IMR-90 (cell line): ENCODE measurements around the gene FCRL1. TPM values are rescaled to one million over a fixed set of nuclear protein-coding genes. Genes with fewer than 3 reads are reported as not detected.

Experiments used
- ATAC-seq: fragments of 200-7000 bp; cut with Tn5 transposase; 2 replicates; pipeline ENCODE4 v1.9.1; 2020; ENCODE audit warnings: low read depth, mild to moderate bottlenecking, moderate library complexity
- BruUV-seq: library from RNA; stranded (reverse); fragments of 400-500 nt; replicated peaks from 2 replicates; lab custom pipeline; 2021; lab: Mats Ljungman, UMichigan
- CTCF ChIA-PET: fragments of 300-600 bp; formaldehyde crosslinking; extraction: SDS; loops from one replicate; lab custom pipeline; 2021; ENCODE audit warnings: antibody characterized with exemption; lab: Yijun Ruan, JAX
- POLR2A ChIA-PET: fragments of 300-600 bp; sonication (Branson Sonifier 250); formaldehyde crosslinking; loops from one replicate; lab custom pipeline; 2022; ENCODE audit warnings: antibody characterized with exemption; ENCODE audit not compliant: unreplicated experiment; lab: Charles Lee
- DNase-seq: peaks from one replicate; pipeline ENCODE4 v3.0.0; 2013
- H2AFZ ChIP-seq: replicated peaks from 2 replicates; pipeline ENCODE3; 2013; ENCODE audit warnings: low read length, mild to moderate bottlenecking; ENCODE audit not compliant: poor library complexity
- H2AK5ac ChIP-seq: 2 replicates; pipeline ENCODE4 v1.6.1; 2013; ENCODE audit warnings: low read depth, low read length, inconsistent platforms
- H2AK9ac ChIP-seq: replicated peaks from 2 replicates; pipeline ENCODE3; 2013; ENCODE audit warnings: mild to moderate bottlenecking, low read depth, low read length, moderate library complexity; ENCODE audit not compliant: poor library complexity
- H2BK120ac ChIP-seq: 2 replicates; pipeline ENCODE4 v1.6.1; 2013; ENCODE audit warnings: low read depth, low read length, inconsistent platforms
- H2BK15ac ChIP-seq: 3 replicates; pipeline ENCODE4 v1.6.1; 2013; ENCODE audit warnings: low read depth, low read length, inconsistent platforms
- H2BK20ac ChIP-seq: 2 replicates; pipeline ENCODE4 v1.6.1; 2013; ENCODE audit warnings: low read depth, mild to moderate bottlenecking, inconsistent platforms, low read length, moderate library complexity
- H2BK5ac ChIP-seq: 2 replicates; pipeline ENCODE4 v1.6.1; 2013; ENCODE audit warnings: mild to moderate bottlenecking, low read depth, low read length, inconsistent platforms; ENCODE audit not compliant: poor library complexity, severe bottlenecking
- H3K14ac ChIP-seq: replicated peaks from 2 replicates; pipeline ENCODE4 v1.6.1; 2013; ENCODE audit warnings: low read depth, low read length, inconsistent platforms
- H3K18ac ChIP-seq: 2 replicates; pipeline ENCODE4 v1.6.1; 2013; ENCODE audit warnings: low read depth, low read length, control low read depth
- H3K23ac ChIP-seq: 2 replicates; pipeline ENCODE4 v1.6.1; 2013; ENCODE audit warnings: low read depth, low read length, inconsistent platforms
- H3K27ac ChIP-seq: 2 replicates; pipeline ENCODE4 v1.5.1; 2013; ENCODE audit warnings: mild to moderate bottlenecking, control low read depth, low read length; ENCODE audit not compliant: insufficient read depth
- H3K27me3 ChIP-seq: 2 replicates; pipeline ENCODE4 v1.6.1; 2013; ENCODE audit warnings: low read length; ENCODE audit not compliant: control insufficient read depth, insufficient read depth
- H3K36me3 ChIP-seq: 2 replicates; pipeline ENCODE4 v1.6.1; 2013; ENCODE audit warnings: low read length, mixed read lengths; ENCODE audit not compliant: control insufficient read depth, insufficient read depth
- H3K4ac ChIP-seq: 2 replicates; pipeline ENCODE4 v1.6.1; 2013; ENCODE audit warnings: low read depth, low read length, inconsistent platforms
- H3K4me1 ChIP-seq: 2 replicates; pipeline ENCODE4 v1.6.1; 2013; ENCODE audit warnings: low read length, mixed read lengths; ENCODE audit not compliant: control insufficient read depth, insufficient read depth
- H3K4me2 ChIP-seq: 2 replicates; pipeline ENCODE4 v1.6.1; 2013; ENCODE audit warnings: low read depth, mild to moderate bottlenecking, control low read depth, low read length, moderate library complexity
- H3K4me3 ChIP-seq: 2 replicates; pipeline ENCODE4 v1.5.1; 2013; ENCODE audit warnings: low read depth, mild to moderate bottlenecking, control low read depth, low read length, moderate library complexity; ENCODE audit not compliant: insufficient read depth
- H3K56ac ChIP-seq: 2 replicates; pipeline ENCODE4 v1.6.1; 2013; ENCODE audit warnings: low read length, inconsistent platforms; ENCODE audit not compliant: insufficient read depth; ENCODE audit errors: extremely low read depth
- H3K79me1 ChIP-seq, 2 experiments: 2 replicates each; pipeline ENCODE4 v1.6.1; 2013; ENCODE audit warnings: low read length in 2 of 2, inconsistent platforms in 1 of 2, low read depth in 1 of 2
- H3K9ac ChIP-seq: 2 replicates; pipeline ENCODE4 v1.6.1; 2013; ENCODE audit warnings: low read depth, low read length, control low read depth
- H3K9me1 ChIP-seq: 2 replicates; pipeline ENCODE4 v1.6.1; 2013; ENCODE audit warnings: low read length, inconsistent platforms; ENCODE audit not compliant: insufficient read depth
- H3K9me3 ChIP-seq: 2 replicates; pipeline ENCODE4 v1.6.1; 2013; ENCODE audit warnings: low read length; ENCODE audit not compliant: control insufficient read depth, insufficient read depth
- H4K20me1 ChIP-seq: 2 replicates; pipeline ENCODE4 v1.6.1; 2013; ENCODE audit warnings: low read length, inconsistent platforms; ENCODE audit not compliant: insufficient read depth
- H4K5ac ChIP-seq: 2 replicates; pipeline ENCODE4 v1.6.1; 2013; ENCODE audit warnings: mild to moderate bottlenecking, low read depth, low read length, control low read depth
- H4K8ac ChIP-seq, 2 experiments: 2 replicates each; pipeline ENCODE4 v1.6.1; 2013; ENCODE audit warnings: low read depth in 2 of 2, low read length in 2 of 2, control low read depth in 1 of 2, inconsistent platforms in 1 of 2
- H4K91ac ChIP-seq: 2 replicates; pipeline ENCODE4 v1.6.1; 2013; ENCODE audit warnings: low read depth, low read length, inconsistent platforms; ENCODE audit not compliant: insufficient read depth
- BHLHE40 ChIP-seq: fragments of 150-350 bp; IDR thresholded peaks from 2 replicates; pipeline ENCODE4 v1.6.1; 2016; ENCODE audit warnings: mild to moderate bottlenecking, low read depth, low read length
- CEBPB ChIP-seq: IDR thresholded peaks from 2 replicates; pipeline ENCODE4 v1.6.1; 2012; ENCODE audit warnings: low read depth, low read length, improper control_type of control experiment
- CHD1 ChIP-seq: IDR thresholded peaks from 2 replicates; pipeline ENCODE4 v1.6.1; 2012; ENCODE audit warnings: low read depth, low read length, improper control_type of control experiment
- FOS ChIP-seq: fragments of 150-350 bp; IDR thresholded peaks from 2 replicates; pipeline ENCODE4 v1.6.1; 2016; ENCODE audit warnings: low read depth, low read length
- MAFK ChIP-seq: IDR thresholded peaks from 2 replicates; pipeline ENCODE4 v1.6.1; 2012; ENCODE audit warnings: low read depth, low read length, improper control_type of control experiment
- MAZ ChIP-seq: IDR thresholded peaks from 2 replicates; pipeline ENCODE4 v1.6.1; 2012; ENCODE audit warnings: low read depth, mild to moderate bottlenecking, low read length, improper control_type of control experiment, moderate library complexity, borderline replicate concordance
- MXI1 ChIP-seq: IDR thresholded peaks from 2 replicates; pipeline ENCODE4 v1.6.1; 2012; ENCODE audit warnings: low read depth, mild to moderate bottlenecking, low read length, moderate library complexity, borderline replicate concordance
- NFE2L2 ChIP-seq: fragments of 150-350 bp; IDR thresholded peaks from 2 replicates; pipeline ENCODE4 v1.6.1; 2016; ENCODE audit warnings: low read depth, mild to moderate bottlenecking, low read length
- POLR2A ChIP-seq: IDR thresholded peaks from 2 replicates; pipeline ENCODE4 v1.6.1; 2012; ENCODE audit warnings: mild to moderate bottlenecking, low read depth, low read length
- RAD21 ChIP-seq: IDR thresholded peaks from 2 replicates; pipeline ENCODE4 v1.6.1; 2012; ENCODE audit warnings: low read length, improper control_type of control experiment
- RCOR1 ChIP-seq: IDR thresholded peaks from 2 replicates; pipeline ENCODE4 v1.6.1; 2012; ENCODE audit warnings: mild to moderate bottlenecking, low read length, improper control_type of control experiment; ENCODE audit not compliant: insufficient replicate concordance
- RFX5 ChIP-seq: IDR thresholded peaks from 2 replicates; pipeline ENCODE4 v1.8.0; 2012; ENCODE audit warnings: low read depth, mild to moderate bottlenecking, low read length, moderate library complexity
- SMC3 ChIP-seq: fragments of 150-350 bp; IDR thresholded peaks from 2 replicates; pipeline ENCODE4 v1.6.1; 2016; ENCODE audit warnings: low read depth, mild to moderate bottlenecking, antibody characterized with exemption, low read length, moderate library complexity
- WGBS, 2 experiments: methylation state at CpG; one replicate each; pipeline versions ENCODE4 v1.1.5 to v1.1.7; 2013; ENCODE audit warnings: missing lambda C conversion rate in 2 of 2; ENCODE audit not compliant: insufficient read length in 1 of 2; ENCODE audit errors: extremely low coverage in 2 of 2; 5-methylcytosine and 5-hydroxymethylcytosine counted together
- dilution Hi-C: fragments of 300-500 bp; cut with HindIII; formaldehyde crosslinking; loops from one replicate; pipeline ENCODE4 v1.14.3; 2018; ENCODE audit warnings: low sequenced_read_pairs; ENCODE audit not compliant: unreplicated experiment
- in situ Hi-C: fragments of 300-500 bp; cut with MboI; formaldehyde crosslinking; loops from 3 replicates; pipeline ENCODE4 v1.14.3; 2019; ENCODE audit warnings: low sequenced_read_pairs, inconsistent platforms, mixed read lengths
- intact Hi-C: fragments of 100-400 bp; cut with micrococcal nuclease; formaldehyde crosslinking; loops from 2 replicates; pipeline ENCODE4 v1.10.0; 2022
- polyA plus RNA-seq, 3 experiments: library from polyadenylated mRNA; depleted of rRNA; stranded (reverse); fragments of >200 nt; gene quantifications; 2 replicates each; pipeline ENCODE4 v1.2.3, GENCODE V29; 2012; ENCODE audit warnings: low replicate concordance in 1 of 3
- total RNA-seq: library from RNA; depleted of rRNA; stranded (reverse); fragments of >200 nt; gene quantifications from 2 replicates; pipeline ENCODE4 v1.2.3, GENCODE V29; 2012
- TF ChIP-seq, protein P1 (sequence below): fragments of 150-350 bp; IDR thresholded peaks from 2 replicates; pipeline ENCODE4 v1.6.1; 2017; ENCODE audit warnings: mild to moderate bottlenecking, antibody characterized with exemption, low read length, low read depth
- TF ChIP-seq, protein P2 (sequence below): conservative IDR thresholded peaks from 2 replicates; pipeline ENCODE4 v1.5.1; 2012; ENCODE audit warnings: mild to moderate bottlenecking, low read depth, low read length, improper control_type of control experiment
- TF ChIP-seq, protein P3 (sequence below): fragments of 150-350 bp; IDR thresholded peaks from 2 replicates; pipeline ENCODE4 v1.6.1; 2016; ENCODE audit warnings: low read depth, mild to moderate bottlenecking, low read length, moderate library complexity, borderline replicate concordance

FCRL1 gene
- total and polyA plus RNA-seq, 2 of the 4 experiments (the other 2 are of a cell fraction), result not detected

DNA sequence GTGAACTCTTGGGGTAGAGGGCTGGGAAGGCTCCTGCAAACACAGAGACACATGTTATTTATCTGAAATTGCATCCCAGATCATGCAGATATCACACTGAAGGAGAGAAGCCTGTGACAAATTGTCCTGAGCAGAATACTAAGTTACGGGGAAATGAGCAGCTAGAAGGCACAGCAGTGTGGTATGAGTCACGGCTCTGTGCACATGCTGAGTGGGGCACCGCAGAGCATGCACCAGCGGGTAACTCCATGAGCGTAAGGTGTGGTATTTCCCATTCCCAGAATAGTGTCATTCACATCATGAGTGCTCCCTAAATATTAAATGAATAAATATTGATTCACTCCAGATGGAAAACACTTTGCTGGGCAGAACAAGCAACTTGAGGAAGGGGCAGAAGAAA lies 21.7 kb downstream of the FCRL1 start:
- no peak overlapping the region for H3K9ac ChIP-seq
- no peak overlapping the region for H2BK120ac ChIP-seq
- POLR2A ChIA-PET, result no interaction called here
- H2BK20ac ChIP-seq, result no peak overlapping the region
- no peak overlapping the region for H4K5ac ChIP-seq
- no peak overlapping the region for H3K56ac ChIP-seq
- no peak overlapping the region for H4K91ac ChIP-seq
- no peaks in the 10 kb centered on the region for H3K9me1 ChIP-seq
- H3K36me3 ChIP-seq, result no peaks in the 10 kb centered on the region
- no peak overlapping the region for H2BK15ac ChIP-seq
- no peaks in the 10 kb centered on the region for H3K79me1 ChIP-seq
- ATAC-seq (no peak), DNase-seq (no peak)
- H3K4me1 ChIP-seq, result no peaks in the 10 kb centered on the region
- no peak overlapping the region for H3K4ac ChIP-seq
- H2AK5ac ChIP-seq, result no peak overlapping the region
- H3K14ac ChIP-seq, result no peak overlapping the region
- no peak for TF ChIP-seq CEBPB
- TF ChIP-seq MAFK, result no peak
- TF ChIP-seq BHLHE40, result no peak
- TF ChIP-seq, protein P1, sequence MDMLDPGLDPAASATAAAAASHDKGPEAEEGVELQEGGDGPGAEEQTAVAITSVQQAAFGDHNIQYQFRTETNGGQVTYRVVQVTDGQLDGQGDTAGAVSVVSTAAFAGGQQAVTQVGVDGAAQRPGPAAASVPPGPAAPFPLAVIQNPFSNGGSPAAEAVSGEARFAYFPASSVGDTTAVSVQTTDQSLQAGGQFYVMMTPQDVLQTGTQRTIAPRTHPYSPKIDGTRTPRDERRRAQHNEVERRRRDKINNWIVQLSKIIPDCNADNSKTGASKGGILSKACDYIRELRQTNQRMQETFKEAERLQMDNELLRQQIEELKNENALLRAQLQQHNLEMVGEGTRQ, result no peak
- no peak for TF ChIP-seq RFX5
- TF ChIP-seq RAD21, result no peak
- TF ChIP-seq, protein P2, sequence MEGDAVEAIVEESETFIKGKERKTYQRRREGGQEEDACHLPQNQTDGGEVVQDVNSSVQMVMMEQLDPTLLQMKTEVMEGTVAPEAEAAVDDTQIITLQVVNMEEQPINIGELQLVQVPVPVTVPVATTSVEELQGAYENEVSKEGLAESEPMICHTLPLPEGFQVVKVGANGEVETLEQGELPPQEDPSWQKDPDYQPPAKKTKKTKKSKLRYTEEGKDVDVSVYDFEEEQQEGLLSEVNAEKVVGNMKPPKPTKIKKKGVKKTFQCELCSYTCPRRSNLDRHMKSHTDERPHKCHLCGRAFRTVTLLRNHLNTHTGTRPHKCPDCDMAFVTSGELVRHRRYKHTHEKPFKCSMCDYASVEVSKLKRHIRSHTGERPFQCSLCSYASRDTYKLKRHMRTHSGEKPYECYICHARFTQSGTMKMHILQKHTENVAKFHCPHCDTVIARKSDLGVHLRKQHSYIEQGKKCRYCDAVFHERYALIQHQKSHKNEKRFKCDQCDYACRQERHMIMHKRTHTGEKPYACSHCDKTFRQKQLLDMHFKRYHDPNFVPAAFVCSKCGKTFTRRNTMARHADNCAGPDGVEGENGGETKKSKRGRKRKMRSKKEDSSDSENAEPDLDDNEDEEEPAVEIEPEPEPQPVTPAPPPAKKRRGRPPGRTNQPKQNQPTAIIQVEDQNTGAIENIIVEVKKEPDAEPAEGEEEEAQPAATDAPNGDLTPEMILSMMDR, result no peak
- no peak for TF ChIP-seq MAZ
- no peak for TF ChIP-seq MXI1
- no peak for TF ChIP-seq NFE2L2
- no peak for TF ChIP-seq FOS
- TF ChIP-seq, protein P3, sequence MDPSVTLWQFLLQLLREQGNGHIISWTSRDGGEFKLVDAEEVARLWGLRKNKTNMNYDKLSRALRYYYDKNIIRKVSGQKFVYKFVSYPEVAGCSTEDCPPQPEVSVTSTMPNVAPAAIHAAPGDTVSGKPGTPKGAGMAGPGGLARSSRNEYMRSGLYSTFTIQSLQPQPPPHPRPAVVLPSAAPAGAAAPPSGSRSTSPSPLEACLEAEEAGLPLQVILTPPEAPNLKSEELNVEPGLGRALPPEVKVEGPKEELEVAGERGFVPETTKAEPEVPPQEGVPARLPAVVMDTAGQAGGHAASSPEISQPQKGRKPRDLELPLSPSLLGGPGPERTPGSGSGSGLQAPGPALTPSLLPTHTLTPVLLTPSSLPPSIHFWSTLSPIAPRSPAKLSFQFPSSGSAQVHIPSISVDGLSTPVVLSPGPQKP, result no peak
- no peak for TF ChIP-seq SMC3
- TF ChIP-seq CHD1, result no peak
- TF ChIP-seq POLR2A, result no peak
- no peak for TF ChIP-seq RCOR1
- in situ Hi-C loops, result no loop called here
- no peaks in the 10 kb centered on the region for H3K27me3 ChIP-seq
- dilution Hi-C loops, result no loop called here
- no peak overlapping the region for H2BK5ac ChIP-seq
- no peak overlapping the region for H3K4me3 ChIP-seq
- CTCF ChIA-PET, result no interaction called here
- no peak overlapping the region for H3K4me2 ChIP-seq
- no TSS peak for BruUV-seq
- no peaks in the 10 kb centered on the region for H3K9me3 ChIP-seq
- no peak overlapping the region for H4K8ac ChIP-seq
- WGBS, 2 experiments, result no CpG with 5 or more reads among the region's 5 CpGs
- no peak overlapping the region for H3K23ac ChIP-seq
- intact Hi-C loops, result no loop called here
- no peak overlapping the region for H3K18ac ChIP-seq
- H4K20me1 ChIP-seq, result no peaks in the 10 kb centered on the region
- H2AK9ac ChIP-seq, result no peak overlapping the region
- H3K27ac ChIP-seq, result no peak overlapping the region
- no peak overlapping the region for H2AFZ ChIP-seq
